Right lobe of liver (tissue), 6 donors: ENCODE measurements around the gene PAXX. TPM values are rescaled to one million over a fixed set of nuclear protein-coding genes. Genes with fewer than 3 reads are reported as not detected.

ENCODE experiments used
- ATAC-seq, 4 donors: fragments of 200-7000 bp; cut with Tn5 transposase; one replicate each; pipeline ENCODE4 v1.9.1; 2020; ENCODE audit warnings: mild to moderate bottlenecking in 4 of 4, moderate library complexity in 4 of 4
- DNase-seq, 3 donors: peaks; one replicate each; pipeline ENCODE4 v3.0.0-alpha.2; 2020
- H3K27ac ChIP-seq, 3 donors: fragments of 200-600 bp; one replicate each; pipeline ENCODE4 v1.8.0; 2022
- H3K27me3 ChIP-seq, 2 donors: fragments of 200-600 bp; one replicate each; pipeline ENCODE4 v1.8.0; 2022
- H3K36me3 ChIP-seq, 4 donors: fragments of 200-600 bp; sonication (generic) in 1 of 4; one replicate each; pipeline versions ENCODE4 v1.5.1 to v1.8.0; 2017 to 2022; ENCODE audit warnings: control low read depth in 1 of 4
- H3K4me1 ChIP-seq, 4 donors: fragments of 200-600 bp; sonication (generic) in 1 of 4; one replicate each; pipeline versions ENCODE4 v1.5.1 to v1.8.0; 2017 to 2022; ENCODE audit warnings: control low read depth in 1 of 4
- H3K4me3 ChIP-seq, 3 donors: fragments of 200-600 bp; one replicate each; pipeline ENCODE4 v1.8.0; 2022
- H3K9me3 ChIP-seq, 4 donors: fragments of 200-600 bp; sonication (generic) in 1 of 4; one replicate each; pipeline versions ENCODE4 v1.5.1 to v1.8.0; 2017 to 2022; ENCODE audit warnings: control low read depth in 1 of 4
- POLR2A ChIP-seq: fragments of 450-650 bp; IDR thresholded peaks from one replicate; pipeline ENCODE4 v1.6.1; 2017; ENCODE audit warnings: antibody characterized with exemption, mild to moderate bottlenecking
- WGBS: methylation state at CpG from one replicate; pipeline ENCODE4 v1.1.6; 2018; ENCODE audit warnings: low coverage, low lambda C conversion rate; ENCODE audit not compliant: insufficient coverage; ENCODE audit errors: missing lambda C conversion rate; 5-methylcytosine and 5-hydroxymethylcytosine counted together
- intact Hi-C, 2 donors: fragments of 100-400 bp; cut with DNase I; formaldehyde crosslinking; loops; one replicate each; pipeline versions ENCODE4 v1.11.2 to v1.14.1; 2022
- total RNA-seq, 6 experiments: library from RNA; depleted of rRNA in 2 of 6; stranded (reverse); fragments of >200 nt in 2 of 6; fragmentation: NEBNext Ultra II Directional in 3 of 6; extraction: Animal tissue kit (Norgen Biotek cat#: 25700) in 3 of 6; gene quantifications; one replicate each; pipeline versions ENCODE4 v1.1.0 to v1.2.4, GENCODE V29; 2016 to 2023
- TF ChIP-seq, protein P1 (sequence below), 4 donors: fragments of 200-600 bp in 3 of 4; fragments of 450-650 bp in 1 of 4; IDR thresholded peaks; one replicate each; pipeline versions ENCODE4 v1.5.1 to v1.8.0; 2016 to 2022; ENCODE audit warnings: antibody characterized with exemption in 4 of 4, mild to moderate bottlenecking in 2 of 4
- donor health status: DM: no; HTN: yes; CAD: no.
- donor health status: DM: no; HTN: no; CAD: no.
- donor health status: DM: no; HTN: no; CAD: no.
- donor health status: DM: no; HTN: yes; CAD: no.
- donor health status: DM: no; HTN: yes; CAD: no.

The PAXX gene
- total RNA-seq, 6 experiments from 2014 or later, result 13.8 to 34.5 (median 23.3) TPM

GRCh38 chr9:136995362-136995761 lies 3.1 kb downstream of the PAXX start:
- Histone ChIP-seq H3K36me3 (no peaks in the 10 kb centered on the region), H3K4me3 (no peak overlapping the region), H3K27me3 (no peaks in the 10 kb centered on the region), H3K9me3 (no peaks in the 10 kb centered on the region), H3K4me1 (peaks cover 0 to 14% (median 5%) of the 10 kb centered on the region in 4 donors), H3K27ac (no peak overlapping the region)
- intact Hi-C loops, result no loop called here
- DNase-seq, result no peak
- ATAC-seq, result no peak
- TF ChIP-seq, protein P1, sequence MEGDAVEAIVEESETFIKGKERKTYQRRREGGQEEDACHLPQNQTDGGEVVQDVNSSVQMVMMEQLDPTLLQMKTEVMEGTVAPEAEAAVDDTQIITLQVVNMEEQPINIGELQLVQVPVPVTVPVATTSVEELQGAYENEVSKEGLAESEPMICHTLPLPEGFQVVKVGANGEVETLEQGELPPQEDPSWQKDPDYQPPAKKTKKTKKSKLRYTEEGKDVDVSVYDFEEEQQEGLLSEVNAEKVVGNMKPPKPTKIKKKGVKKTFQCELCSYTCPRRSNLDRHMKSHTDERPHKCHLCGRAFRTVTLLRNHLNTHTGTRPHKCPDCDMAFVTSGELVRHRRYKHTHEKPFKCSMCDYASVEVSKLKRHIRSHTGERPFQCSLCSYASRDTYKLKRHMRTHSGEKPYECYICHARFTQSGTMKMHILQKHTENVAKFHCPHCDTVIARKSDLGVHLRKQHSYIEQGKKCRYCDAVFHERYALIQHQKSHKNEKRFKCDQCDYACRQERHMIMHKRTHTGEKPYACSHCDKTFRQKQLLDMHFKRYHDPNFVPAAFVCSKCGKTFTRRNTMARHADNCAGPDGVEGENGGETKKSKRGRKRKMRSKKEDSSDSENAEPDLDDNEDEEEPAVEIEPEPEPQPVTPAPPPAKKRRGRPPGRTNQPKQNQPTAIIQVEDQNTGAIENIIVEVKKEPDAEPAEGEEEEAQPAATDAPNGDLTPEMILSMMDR (IDR thresholded peaks at IDR 0.05), result no peak
- TF ChIP-seq POLR2A, result no peak
- WGBS, result 36% methylated on average over 5 of the region's 30 CpGs

DNA sequence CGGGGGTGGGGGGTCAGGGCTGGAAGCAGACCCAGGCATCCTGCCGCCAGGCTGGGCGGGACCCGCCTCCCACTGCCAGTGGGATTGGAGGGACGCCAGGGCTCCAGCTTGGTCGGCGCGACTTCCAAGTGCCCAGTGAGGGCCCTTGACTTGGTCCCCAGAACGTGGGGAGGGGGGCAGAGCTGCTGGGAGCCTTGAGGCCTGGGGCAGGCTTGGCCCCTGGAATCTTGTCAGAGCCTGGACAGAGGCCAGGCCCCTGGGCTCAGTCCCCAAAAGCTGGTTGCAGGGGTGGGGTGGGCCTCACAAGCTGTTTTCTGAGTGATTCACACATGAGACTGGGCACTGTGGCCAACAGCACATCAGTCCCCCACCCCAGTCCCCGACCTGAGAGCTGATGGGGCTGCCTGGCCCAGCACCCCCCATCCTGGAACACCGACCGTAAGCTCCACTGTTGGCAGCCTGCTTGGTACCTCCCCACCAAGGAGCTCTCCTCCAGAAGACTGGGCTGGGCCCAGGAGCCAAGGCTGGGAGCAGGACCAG lies 3.6 kb downstream of the PAXX start:
- H3K4me1 ChIP-seq, result peaks cover 0 to 14% (median 5%) of the 10 kb centered on the region in 4 donors
- no peak for ATAC-seq
- no peak for DNase-seq
- H3K9me3 ChIP-seq, result no peaks in the 10 kb centered on the region
- no peak overlapping the region for H3K27ac ChIP-seq
- no peak overlapping the region for H3K4me3 ChIP-seq
- no peaks in the 10 kb centered on the region for H3K36me3 ChIP-seq
- no peaks in the 10 kb centered on the region for H3K27me3 ChIP-seq
- WGBS, result no CpG with 5 or more reads among the region's 12 CpGs
- intact Hi-C loops, result no loop called here
- TF ChIP-seq, protein P1 (IDR thresholded peaks at IDR 0.05), result no peak
- no peak for TF ChIP-seq POLR2A

- Histone ChIP-seq H3K4me3 (no peak within 1 kb of the TSS), H3K27me3 (no peaks in the 10 kb centered on the region), H3K36me3 (no peaks in the 10 kb centered on the region), H3K4me1 (peaks cover 0 to 14% (median 5%) of the 10 kb centered on the region in 4 donors), H3K27ac (peak within 1 kb of the TSS in 1 of 3 donors; percentile 29), H3K9me3 (no peaks in the 10 kb centered on the region)
- intact Hi-C loops, result no loop called here
- peak in 2 of 4 donors; percentile 1 to 7 for ATAC-seq
- TF ChIP-seq, protein P1 (IDR thresholded peaks at IDR 0.05), result no peak
- TF ChIP-seq POLR2A, result no peak
- no peak for DNase-seq
- WGBS, result 17% methylated on average over 1 of the region's 35 CpGs
These were observed 4.4 kb downstream of the PAXX start, which contains the start of gene CLIC3 for GRCh38 chr9:136996361-136997292. TSS of gene CLIC3 (minus strand) at chr9:136996568. CDS start at chr9:136996543, 25 bp downstream.

GRCh38 chr9:136997371-136997770 lies 5.1 kb downstream of the PAXX start:
- H3K27ac ChIP-seq, result peak overlapping the region in 1 of 3 donors; percentile 29
- intact Hi-C loops, result no loop called here
- TF ChIP-seq, protein P1 (IDR thresholded peaks at IDR 0.05), result no peak
- no peak for TF ChIP-seq POLR2A
- 92% methylated on average over 2 of the region's 10 CpGs for WGBS
- no peaks in the 10 kb centered on the region for H3K9me3 ChIP-seq
- no peak for DNase-seq
- H3K36me3 ChIP-seq, result no peaks in the 10 kb centered on the region
- H3K4me3 ChIP-seq, result no peak overlapping the region
- no peak for ATAC-seq
- peaks cover 0 to 14% (median 5%) of the 10 kb centered on the region in 4 donors for H3K4me1 ChIP-seq
- no peaks in the 10 kb centered on the region for H3K27me3 ChIP-seq
